NCI-H2171 (cell line): ENCODE data around the gene KLK15.
"Not testable (repeated sequence)": the region's sequence is repeated elsewhere in the genome, so short reads cannot be mapped to it uniquely, and the experiment has no call there.

ENCODE experiments used
- DNase-seq: peaks from one replicate; lab custom pipeline; 2025; lab: John Stamatoyannopoulos, UW

Gene KLK15

GRCh38 chr19:50796128-50796633 is 37.2 kb downstream of the KLK15 start:
- no peak for DNase-seq

- DNase-seq = no peak
Measured at GRCh38 chr19:50795664-50796073, 37.7 kb downstream of the KLK15 start.

GRCh38 chr19:50794876-50795663 is 38.3 kb downstream of the KLK15 start:
- DNase-seq = peak; percentile 47

- DNase-seq = peak; percentile 76
Measured at GRCh38 chr19:50794074-50794875, 39.1 kb downstream of the KLK15 start.

GRCh38 chr19:50793558-50794065 is 39.8 kb downstream of the KLK15 start:
- DNase-seq = no peak

- DNase-seq = no peak
Measured at GRCh38 chr19:50792272-50793250, 40.8 kb downstream of the KLK15 start.

GRCh38 chr19:50791594-50792271 is 41.6 kb downstream of the KLK15 start:
- DNase-seq = no peak

GRCh38 chr19:50790922-50791467 is 42.4 kb downstream of the KLK15 start:
- DNase-seq = no peak

GRCh38 chr19:50790396-50790795 is 43.0 kb downstream of the KLK15 start, which contains the start of gene ACP4:
Gene ACP4, plus strand, starts transcription at chr19:50790415. Its CDS starts 0 bp downstream, at chr19:50790415.
- no peak for DNase-seq

GRCh38 chr19:50785329-50785728 is 48.0 kb downstream of the KLK15 start:
- no peak for DNase-seq

- no peak for DNase-seq
Measured at GRCh38 chr19:50784710-50785109, 48.7 kb downstream of the KLK15 start.

- not testable (repeated sequence) for DNase-seq
Measured at GRCh38 chr19:50783848-50784152, 49.6 kb downstream of the KLK15 start.

- no peak for DNase-seq
Measured at GRCh38 chr19:50780753-50781435, 52.5 kb downstream of the KLK15 start.

- no peak for DNase-seq
Measured at GRCh38 chr19:50779504-50780457, 53.6 kb downstream of the KLK15 start.

GRCh38 chr19:50778906-50779430 is 54.4 kb downstream of the KLK15 start:
- DNase-seq = no peak

- DNase-seq = no peak
Measured at GRCh38 chr19:50777830-50778303, 55.5 kb downstream of the KLK15 start.

- no peak for DNase-seq
Measured at GRCh38 chr19:50777261-50777660, 56.1 kb downstream of the KLK15 start.

GRCh38 chr19:50776131-50776530 is 57.2 kb downstream of the KLK15 start:
- DNase-seq = no peak
